HL-60 (cell line): ENCODE data around the gene NDUFB4.

Source experiments
- POLR2AphosphoS5 ChIP-seq: IDR thresholded peaks from 2 replicates; pipeline ENCODE4 v1.6.1; 2012; ENCODE audit warnings: low read depth
- TF ChIP-seq, protein P1 (sequence below): IDR thresholded peaks from one replicate; pipeline ENCODE4 v1.5.1; 2011; ENCODE audit warnings: low read length, control low read depth, inconsistent platforms; ENCODE audit not compliant: insufficient read depth

- TF ChIP-seq, protein P1, sequence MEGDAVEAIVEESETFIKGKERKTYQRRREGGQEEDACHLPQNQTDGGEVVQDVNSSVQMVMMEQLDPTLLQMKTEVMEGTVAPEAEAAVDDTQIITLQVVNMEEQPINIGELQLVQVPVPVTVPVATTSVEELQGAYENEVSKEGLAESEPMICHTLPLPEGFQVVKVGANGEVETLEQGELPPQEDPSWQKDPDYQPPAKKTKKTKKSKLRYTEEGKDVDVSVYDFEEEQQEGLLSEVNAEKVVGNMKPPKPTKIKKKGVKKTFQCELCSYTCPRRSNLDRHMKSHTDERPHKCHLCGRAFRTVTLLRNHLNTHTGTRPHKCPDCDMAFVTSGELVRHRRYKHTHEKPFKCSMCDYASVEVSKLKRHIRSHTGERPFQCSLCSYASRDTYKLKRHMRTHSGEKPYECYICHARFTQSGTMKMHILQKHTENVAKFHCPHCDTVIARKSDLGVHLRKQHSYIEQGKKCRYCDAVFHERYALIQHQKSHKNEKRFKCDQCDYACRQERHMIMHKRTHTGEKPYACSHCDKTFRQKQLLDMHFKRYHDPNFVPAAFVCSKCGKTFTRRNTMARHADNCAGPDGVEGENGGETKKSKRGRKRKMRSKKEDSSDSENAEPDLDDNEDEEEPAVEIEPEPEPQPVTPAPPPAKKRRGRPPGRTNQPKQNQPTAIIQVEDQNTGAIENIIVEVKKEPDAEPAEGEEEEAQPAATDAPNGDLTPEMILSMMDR = no peak
- TF ChIP-seq POLR2AphosphoS5 = no peak
Observed at GRCh38 chr3:120615847-120616609, 19.9 kb downstream of the NDUFB4 start.
